ENCODE measurements around the gene OR12D3.
"Not testable (repeated sequence)": the region's sequence is repeated elsewhere in the genome, so short reads cannot be mapped to it uniquely, and the experiment has no call there.

The OR12D3 gene, protein sequence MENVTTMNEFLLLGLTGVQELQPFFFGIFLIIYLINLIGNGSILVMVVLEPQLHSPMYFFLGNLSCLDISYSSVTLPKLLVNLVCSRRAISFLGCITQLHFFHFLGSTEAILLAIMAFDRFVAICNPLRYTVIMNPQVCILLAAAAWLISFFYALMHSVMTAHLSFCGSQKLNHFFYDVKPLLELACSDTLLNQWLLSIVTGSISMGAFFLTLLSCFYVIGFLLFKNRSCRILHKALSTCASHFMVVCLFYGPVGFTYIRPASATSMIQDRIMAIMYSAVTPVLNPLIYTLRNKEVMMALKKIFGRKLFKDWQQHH

DNA sequence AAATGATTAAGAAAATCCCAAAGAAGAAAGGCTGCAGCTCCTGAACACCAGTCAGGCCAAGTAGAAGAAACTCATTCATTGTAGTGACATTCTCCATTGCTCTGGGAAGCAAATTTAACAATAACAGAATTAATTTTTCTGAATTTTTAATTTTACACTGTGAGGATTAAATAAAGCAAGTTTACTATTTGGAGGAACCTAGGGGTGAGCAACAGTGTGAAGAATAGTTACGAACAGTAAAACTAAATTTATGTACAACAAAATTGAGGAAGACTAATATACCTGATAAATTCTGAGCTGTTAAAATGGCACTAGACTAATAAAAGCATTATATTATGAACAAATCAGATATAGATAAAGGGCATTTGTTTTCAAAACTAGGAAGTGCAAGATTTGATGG, at the start of gene OR12D3:
OR12D3 (minus strand) TSS at position 101 of the 400 bp plus-strand sequence; CDS start at position 97, 4 bp downstream.
- FAIRE-seq (no peak), DNase-seq (ENCODE audit: low spot score) (no peak)

DNA sequence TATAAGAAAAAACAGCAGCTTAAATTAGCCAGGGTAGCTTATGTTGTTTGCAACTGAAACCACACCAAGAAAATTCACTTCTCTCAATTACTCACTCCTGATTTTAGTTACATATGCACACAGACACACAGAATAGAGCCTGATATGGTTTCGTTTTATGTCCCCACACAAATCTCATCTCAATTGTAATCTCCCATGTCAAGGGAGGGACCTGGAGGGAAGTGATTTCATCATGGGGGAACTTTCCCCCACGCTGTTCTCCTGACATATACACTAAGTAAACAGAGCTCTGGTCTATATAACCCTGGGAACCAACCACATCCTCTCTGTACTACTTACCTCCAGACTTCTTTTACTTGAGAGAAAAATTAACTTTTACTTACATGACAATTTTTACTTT, 49.5 kb upstream of the OR12D3 start:
- DNase-seq (ENCODE audit: low spot score) = no peak
- no peak for FAIRE-seq

DNA sequence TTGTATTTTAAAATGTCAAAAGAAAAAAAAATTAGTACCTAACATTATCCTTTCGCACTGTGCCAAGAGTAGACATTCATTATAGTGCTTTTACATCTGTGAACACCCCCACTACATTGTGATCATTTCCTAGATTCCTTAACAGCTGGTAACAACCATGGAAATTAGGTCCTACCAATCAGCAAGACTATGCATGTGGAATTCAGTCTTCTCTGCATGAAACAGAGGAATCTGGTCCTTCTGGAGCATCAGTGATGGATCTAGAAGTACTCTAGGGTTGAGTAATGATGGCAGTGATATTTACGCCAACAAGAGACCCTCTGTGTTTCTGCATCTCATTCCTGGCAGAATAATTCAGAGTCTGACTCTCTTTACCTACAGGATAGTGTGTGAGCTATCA, 49.1 kb upstream of the OR12D3 start:
- DNase-seq (ENCODE audit: low spot score) = no peak
- no peak for FAIRE-seq

DNA sequence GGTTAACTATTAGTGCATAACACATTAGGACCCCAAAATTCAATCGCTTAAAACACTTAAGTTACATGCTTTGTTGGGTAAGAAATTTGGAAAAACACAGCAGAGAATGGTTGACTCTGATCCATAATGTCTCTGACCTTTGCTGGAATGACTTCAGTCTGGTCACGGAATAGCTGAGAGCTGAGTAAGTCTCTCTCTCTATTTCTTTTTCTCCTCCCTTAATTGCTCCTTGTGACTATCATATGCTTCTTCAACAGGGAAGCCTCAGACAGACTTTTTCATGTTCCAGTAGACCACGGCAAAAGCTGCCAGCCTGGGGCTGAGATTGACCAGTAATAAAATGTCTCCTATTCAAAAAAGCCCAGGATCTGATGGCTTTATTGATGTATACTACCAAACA, 44.4 kb upstream of the OR12D3 start:
- FAIRE-seq (no peak), DNase-seq (ENCODE audit: low spot score) (peak; percentile 14)

DNA sequence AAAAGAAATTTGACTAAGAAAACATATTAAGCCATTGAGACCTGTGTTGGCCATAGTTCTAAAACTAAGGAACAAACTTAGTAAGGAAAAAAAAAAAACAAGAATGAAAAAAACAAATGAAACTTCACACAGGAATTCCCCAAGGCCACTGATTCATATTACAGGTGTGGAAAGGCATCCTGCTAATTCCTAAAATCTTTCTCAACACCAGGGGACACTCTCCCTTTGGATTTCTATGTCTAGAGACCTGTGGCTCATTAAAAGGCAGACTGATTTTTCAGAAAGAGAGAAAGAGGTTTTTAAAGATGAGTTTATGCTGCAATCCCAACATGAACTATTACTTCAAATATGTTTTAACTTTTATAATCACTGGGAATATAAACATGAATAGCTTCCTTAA, 39.5 kb upstream of the OR12D3 start, which contains the start of gene OR12D1:
OR12D1 (plus strand) TSS at position 341 of the 400 bp plus-strand sequence.
- peak; percentile 5 for DNase-seq (ENCODE audit: low spot score)
- FAIRE-seq = no peak

DNA sequence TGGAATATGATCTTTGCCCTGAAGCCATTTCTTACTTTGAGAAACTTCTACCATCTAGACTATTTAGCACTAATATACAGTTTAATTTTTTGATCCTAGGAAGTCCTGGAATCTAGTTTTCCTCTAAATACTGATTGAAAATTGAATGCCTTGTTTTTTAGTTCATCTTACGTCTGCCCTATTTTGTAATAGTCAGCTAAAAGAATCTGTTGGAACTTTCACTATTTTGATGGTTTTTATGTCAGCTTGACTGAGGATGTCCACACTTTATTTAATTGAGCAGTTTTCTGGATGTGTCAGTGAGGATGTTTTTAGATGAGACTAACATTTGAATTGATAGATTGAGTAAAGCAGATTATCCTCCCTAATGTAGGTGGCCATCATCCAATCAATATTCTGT, 28.7 kb upstream of the OR12D3 start:
- FAIRE-seq (no peak), DNase-seq (ENCODE audit: low spot score) (no peak)

DNA sequence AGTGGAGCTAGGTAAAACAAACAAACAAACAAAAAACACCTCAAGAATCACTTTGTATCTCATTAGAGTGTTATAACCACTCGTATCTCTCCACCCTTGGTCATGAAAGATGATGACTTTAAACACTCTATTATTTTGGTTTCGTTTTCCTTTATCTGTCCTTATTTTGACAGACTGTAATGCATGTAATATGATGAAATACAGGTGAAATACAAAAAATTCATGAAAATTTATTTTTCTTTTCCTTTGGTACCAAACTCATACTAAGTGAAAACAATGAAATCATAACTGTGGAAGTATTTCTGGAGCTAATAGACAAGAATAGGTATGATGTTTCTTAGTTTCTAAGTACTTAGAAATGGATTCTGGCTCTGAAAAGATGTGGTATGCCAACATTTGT, 24.4 kb upstream of the OR12D3 start:
- no peak for DNase-seq (ENCODE audit: low spot score)
- no peak for FAIRE-seq

DNA sequence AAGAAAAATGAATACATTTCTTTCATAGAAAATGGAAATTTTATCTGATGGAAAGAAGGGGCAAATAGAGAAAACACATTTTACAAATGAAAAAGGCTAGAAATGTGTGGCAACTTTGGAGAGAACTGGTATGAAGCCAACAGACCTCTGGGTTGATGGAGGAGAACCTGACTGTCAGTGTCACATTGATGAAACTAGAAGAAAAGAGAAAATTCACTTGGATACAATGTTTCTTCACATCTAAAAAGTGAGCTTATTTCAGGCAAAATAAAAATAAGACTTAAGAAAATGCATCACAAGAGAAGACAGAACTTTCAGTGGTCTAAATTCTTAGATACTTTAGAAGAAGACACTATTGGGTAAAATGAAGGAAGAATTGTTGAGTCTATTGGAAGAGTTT, 20.2 kb upstream of the OR12D3 start, which contains the start of gene OR12D2:
OR12D2 (plus strand) TSS at position 301 of the 400 bp plus-strand sequence. CDS start 1,069 bp downstream, outside the sequence.
- DNase-seq (ENCODE audit: low spot score) (no peak), FAIRE-seq (no peak)

DNA sequence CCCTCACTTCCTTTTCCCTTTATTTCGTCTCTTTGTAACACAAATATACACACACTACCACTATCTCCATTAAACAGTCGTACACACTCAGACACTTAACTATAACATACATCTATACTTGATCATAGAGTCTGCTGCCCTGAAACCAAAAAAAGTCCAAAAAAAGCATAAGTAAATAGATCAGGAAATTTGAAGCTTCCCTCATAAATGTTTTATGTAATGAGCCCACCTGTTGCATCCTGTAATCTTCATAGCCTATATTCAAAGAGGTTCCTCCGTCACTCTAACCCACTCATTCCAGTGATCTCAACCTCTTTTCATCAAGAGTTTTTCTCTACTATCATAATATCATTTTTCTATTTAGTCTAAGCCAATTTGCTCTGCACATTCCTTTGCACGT, 13.4 kb upstream of the OR12D3 start:
- FAIRE-seq (no peak), DNase-seq (ENCODE audit: low spot score) (no peak)

DNA sequence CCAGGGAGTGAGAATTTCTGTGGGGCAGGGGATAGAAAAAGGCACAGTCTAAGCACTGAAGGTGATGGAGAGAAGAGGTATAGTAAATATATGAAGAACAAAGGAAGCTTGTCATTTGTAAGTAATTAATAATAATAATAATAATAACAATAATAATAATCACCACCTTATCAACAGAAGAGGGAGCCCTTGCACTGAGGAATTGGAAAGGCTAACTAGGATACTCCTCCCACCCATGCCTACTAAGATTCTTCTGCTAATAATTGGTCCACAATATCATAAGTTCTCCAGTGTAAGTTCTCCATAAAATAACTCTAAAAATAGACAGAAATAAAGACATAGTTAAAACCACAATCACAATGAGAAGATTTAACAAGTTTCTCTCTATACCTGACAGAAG, 912 bp upstream of the OR12D3 start:
- DNase-seq (ENCODE audit: low spot score) = no peak
- FAIRE-seq = no peak

DNA sequence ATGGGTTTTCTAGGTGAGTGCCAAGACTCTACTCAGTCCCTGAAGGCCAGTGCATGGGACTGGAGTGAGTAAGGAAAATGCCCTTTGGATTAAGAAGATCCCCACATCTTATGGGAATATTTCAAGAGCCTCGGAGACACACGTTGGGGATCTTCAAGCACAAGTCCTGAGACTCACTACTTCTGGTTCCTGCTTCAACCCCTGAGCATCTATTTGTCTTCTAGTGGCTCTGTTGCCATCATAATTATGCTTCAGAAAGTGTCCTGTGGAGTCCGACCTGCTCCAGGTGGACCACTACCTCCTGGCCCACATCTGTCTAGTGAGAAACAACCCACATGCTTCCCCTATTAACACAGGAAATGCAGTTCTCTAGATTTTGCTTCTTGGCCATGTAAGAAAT, 6.3 kb downstream of the OR12D3 start, which contains the start of gene OR5V1:
OR5V1 (minus strand) TSS at position 101 of the 400 bp plus-strand sequence. CDS start 12,670 bp downstream, outside the sequence.
- FAIRE-seq (no peak), DNase-seq (ENCODE audit: low spot score) (no peak)

DNA sequence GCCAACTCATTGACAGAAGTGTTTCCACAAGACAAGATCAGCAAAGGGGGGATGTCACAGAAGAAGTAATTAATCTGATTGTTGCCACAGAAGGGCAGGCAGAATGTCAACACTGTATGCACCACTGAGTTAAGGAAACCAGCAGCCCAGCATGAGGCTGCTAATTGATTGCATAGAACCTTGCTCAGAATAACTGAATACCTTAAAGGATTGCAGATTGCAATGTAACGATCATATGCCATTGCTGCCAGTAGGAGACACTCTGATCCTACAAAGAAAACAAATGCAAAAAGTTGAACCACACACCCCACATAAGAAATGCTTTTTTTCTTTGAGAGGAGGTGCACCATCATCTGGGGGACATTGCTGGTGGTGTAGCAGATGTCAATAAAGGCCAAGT, 19.5 kb downstream of the OR12D3 start:
- FAIRE-seq (no peak), DNase-seq (ENCODE audit: low spot score) (no peak)

DNA sequence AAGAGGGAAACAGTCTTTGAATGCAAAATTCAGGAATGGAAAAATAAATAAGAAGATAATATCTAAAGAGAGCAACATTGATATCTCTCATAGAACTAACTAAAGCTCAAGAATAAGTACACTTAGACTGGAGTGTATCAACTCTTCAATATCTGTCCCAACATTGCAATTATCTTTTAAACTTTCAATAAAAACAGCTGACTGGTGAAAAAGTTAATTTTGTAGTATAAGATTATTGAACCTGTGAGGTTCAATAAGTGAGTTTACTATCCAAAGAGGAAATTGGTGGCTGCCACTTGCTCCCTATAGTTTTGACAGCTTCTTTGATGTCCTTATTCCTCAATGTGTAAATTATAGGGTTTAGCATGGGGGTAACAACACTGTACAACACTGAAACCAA, 20.1 kb downstream of the OR12D3 start:
- no peak for DNase-seq (ENCODE audit: low spot score)
- no peak for FAIRE-seq

DNA sequence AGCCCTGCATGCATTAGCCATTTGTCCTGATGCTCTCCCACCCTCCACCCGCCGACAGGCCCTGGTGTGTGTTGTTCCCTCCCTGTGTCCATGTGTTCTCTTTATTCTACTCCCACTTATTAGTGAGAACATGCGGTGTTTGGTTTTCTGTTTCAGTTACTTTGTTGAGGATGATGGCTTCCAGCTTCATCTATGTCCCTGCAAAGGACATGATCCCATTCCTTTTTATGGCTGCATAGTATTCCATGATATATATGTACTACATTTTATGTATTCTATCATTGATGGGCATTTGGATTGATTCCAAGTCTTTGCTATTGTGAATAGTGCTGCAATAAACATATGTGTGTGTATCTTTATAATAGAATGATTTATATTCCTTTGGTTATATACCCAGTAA, 25.7 kb downstream of the OR12D3 start:
- not testable (repeated sequence) for FAIRE-seq; DNase-seq (ENCODE audit: low spot score)

DNA sequence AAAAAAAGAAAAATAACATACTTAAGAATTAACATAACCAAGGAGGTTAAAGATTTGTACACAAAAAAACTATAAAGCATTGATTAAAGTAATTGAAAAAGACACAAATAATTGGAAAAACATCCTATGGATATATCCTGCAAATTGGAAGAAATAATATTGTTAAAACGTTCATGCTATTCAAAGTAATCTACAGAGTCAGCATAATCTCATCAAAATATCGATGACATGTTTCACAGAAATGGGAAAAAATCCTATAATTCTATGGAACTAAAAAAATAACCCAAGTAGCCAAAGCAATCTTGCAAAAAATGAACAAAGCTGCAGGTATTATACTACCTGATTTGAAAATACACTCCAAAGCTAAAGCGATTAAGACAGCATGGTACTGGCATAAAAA, 29.7 kb downstream of the OR12D3 start:
- FAIRE-seq (no peak), DNase-seq (ENCODE audit: low spot score) (no peak)

DNA sequence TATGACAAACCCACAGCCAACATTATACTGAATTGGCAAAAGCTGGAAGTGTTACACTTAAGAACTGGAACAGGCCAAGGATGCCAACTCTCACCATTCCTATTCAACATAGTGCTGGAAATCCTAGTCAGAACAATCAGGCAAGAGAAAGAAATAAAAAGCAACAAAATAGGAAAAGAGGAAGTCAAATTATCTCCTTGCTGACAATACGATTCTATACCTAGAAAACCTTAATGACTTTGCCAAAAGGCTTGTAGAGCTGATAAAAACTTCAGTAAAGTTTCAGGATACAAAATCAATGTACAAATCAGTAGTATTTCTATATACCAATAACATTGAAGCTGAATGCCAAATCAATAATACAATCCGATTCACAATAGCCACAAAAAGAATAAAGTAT, 38.8 kb downstream of the OR12D3 start:
- no peak for DNase-seq (ENCODE audit: low spot score)
- FAIRE-seq = no peak

DNA sequence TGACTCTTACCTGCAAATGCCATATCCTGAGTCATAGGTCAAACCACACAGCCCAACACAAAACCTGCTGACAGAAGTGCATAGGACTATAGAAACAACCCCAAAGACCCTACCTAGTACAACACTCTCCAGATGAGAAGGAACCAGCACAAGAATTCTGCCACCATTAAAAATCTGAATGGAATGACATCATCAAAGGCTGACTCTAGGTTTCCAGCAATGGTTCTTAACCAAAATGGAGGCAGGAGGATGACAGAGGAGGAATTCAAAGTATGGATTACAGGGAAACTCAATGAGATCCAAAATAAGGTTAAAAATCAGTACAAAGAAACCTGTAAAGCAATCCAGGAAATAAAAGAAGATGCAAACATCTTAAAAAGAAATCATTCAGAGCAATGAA, 42.4 kb downstream of the OR12D3 start:
- no peak for FAIRE-seq
- DNase-seq (ENCODE audit: low spot score) = no peak

DNA sequence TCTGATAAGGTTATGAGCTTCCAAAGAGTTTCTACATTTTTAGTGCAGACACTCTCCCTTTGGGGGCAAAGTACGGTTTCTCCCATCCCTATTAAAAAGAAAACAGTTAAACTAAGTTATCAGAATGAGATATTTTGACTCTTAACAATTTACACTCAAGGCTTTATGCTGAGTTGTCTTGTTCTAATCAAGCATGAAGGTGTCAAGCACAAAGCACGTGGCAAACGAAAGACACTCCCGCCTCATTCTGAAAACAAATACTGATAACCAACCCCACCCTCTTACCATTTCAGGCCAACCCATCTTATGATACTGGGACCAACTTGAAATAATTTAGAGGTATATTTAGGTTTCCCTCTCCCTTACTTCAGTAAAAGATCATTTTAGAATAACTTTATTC, 49.3 kb downstream of the OR12D3 start:
- DNase-seq (ENCODE audit: low spot score) (no peak), FAIRE-seq (no peak)

Measured in RCC 7860 (cell line).